ENCODE data around the gene DDX17. TPM values are rescaled to one million over a fixed set of nuclear protein-coding genes. Genes with fewer than 3 reads are reported as not detected.

DDX17 gene
- total RNA-seq, 1 experiment from 2014 or later, result 399 TPM

GRCh38 chr22:38451404-38451803, 54.7 kb downstream of the DDX17 start:
- Mint-ChIP-seq H3K4me1 (peaks cover 27% of the 10 kb centered on the region), H3K36me3 (no peaks in the 10 kb centered on the region), H3K4me3 (no peak overlapping the region), H3K9me3 (no peaks in the 10 kb centered on the region), H3K27me3 (ENCODE audit: low read depth) (peaks cover 45% of the 10 kb centered on the region), H3K27ac (no peak overlapping the region)
- no peak for DNase-seq (ENCODE audit: low spot score)
- POLR2A ChIA-PET, result no interaction called here
- no peak for TF ChIP-seq ZBTB43 (CRISPR knock-in tag; IDR thresholded peaks at IDR 0.05)
- no peak for TF ChIP-seq IRF1 (CRISPR knock-in tag; IDR thresholded peaks at IDR 0.05)
- TF ChIP-seq ESRRA (CRISPR knock-in tag; IDR thresholded peaks at IDR 0.05; ENCODE audit: borderline replicate concordance), result no peak
- no peak for TF ChIP-seq ELF4 (CRISPR knock-in tag; IDR thresholded peaks at IDR 0.05; ENCODE audit: low read depth)
- no peak for TF ChIP-seq ZNF425 (CRISPR knock-in tag; conservative IDR thresholded peaks at IDR 0.05)
- TF ChIP-seq E2F4 (CRISPR knock-in tag; IDR thresholded peaks at IDR 0.05; ENCODE audit: borderline replicate concordance, low read depth), result no peak
- TF ChIP-seq FOXJ3 (CRISPR knock-in tag; IDR thresholded peaks at IDR 0.05; ENCODE audit: borderline replicate concordance), result no peak
- no peak for TF ChIP-seq ZNF396 (CRISPR knock-in tag; IDR thresholded peaks at IDR 0.05; ENCODE audit: borderline replicate concordance)
- TF ChIP-seq ATF6 (CRISPR knock-in tag; IDR thresholded peaks at IDR 0.05), result no peak
- TF ChIP-seq CBFB (CRISPR knock-in tag; IDR thresholded peaks at IDR 0.05; ENCODE audit: low read depth), result no peak
- no peak for ATAC-seq
- CTCF ChIA-PET, result interaction anchor here (1.4 kb wide), 1 partner anchor 16 kb away, joined by 5 read pairs; no protein-coding TSS in a partner anchor

- CTCF ChIA-PET, result interaction anchor here (0.8 to 1.0 kb wide), 2 partner anchors 12 to 15 kb away, joined by 3 to 5 read pairs; no protein-coding TSS in a partner anchor
- Mint-ChIP-seq H3K4me3 (no peak overlapping the region), H3K36me3 (no peaks in the 10 kb centered on the region), H3K27me3 (ENCODE audit: low read depth) (peaks cover 39% of the 10 kb centered on the region), H3K9me3 (no peaks in the 10 kb centered on the region), H3K4me1 (peaks cover 27% of the 10 kb centered on the region), H3K27ac (no peak overlapping the region)
- TF ChIP-seq HMGXB4 (CRISPR knock-in tag; IDR thresholded peaks at IDR 0.05) (no peak), E2F4 (CRISPR knock-in tag; IDR thresholded peaks at IDR 0.05; ENCODE audit: borderline replicate concordance, low read depth) (no peak), FOXP1 (CRISPR knock-in tag; IDR thresholded peaks at IDR 0.05; ENCODE audit: borderline replicate concordance) (no peak), MYBL2 (CRISPR knock-in tag; IDR thresholded peaks at IDR 0.05) (no peak)
- DNase-seq (ENCODE audit: low spot score) (no peak), ATAC-seq (peak; percentile 11; the same call in 1 of the 2 replicates)
- POLR2A ChIA-PET, result no interaction called here
Measured at GRCh38 chr22:38450234-38450797, 55.8 kb downstream of the DDX17 start.

Data from WTC11 (cell line).